G401 (cell line): ENCODE measurements around the gene PJA1. TPM values are rescaled to one million over a fixed set of nuclear protein-coding genes. Genes with fewer than 3 reads are reported as not detected.
A peak's percentile ranks its signal among the peaks of the same experiment; 100 is the strongest.

Experiments used
- DNase-seq: peaks from one replicate; pipeline ENCODE4 v3.0.0-alpha.2; 2015; ENCODE audit warnings: low spot score
- in situ Hi-C: cut with HindIII; loops from 2 replicates; pipeline ENCODE4 v1.10.0; 2016; ENCODE audit warnings: low sequenced_read_pairs, mixed read lengths
- total RNA-seq: library from RNA; depleted of rRNA; stranded (reverse); fragments of >200 nt; shearing (Covaris generic); gene quantifications from 2 replicates; pipeline ENCODE4 v1.2.3, GENCODE V29; 2014

PJA1 gene
- total RNA-seq, 1 experiment from 2014 or later: 5.3 TPM

DNA sequence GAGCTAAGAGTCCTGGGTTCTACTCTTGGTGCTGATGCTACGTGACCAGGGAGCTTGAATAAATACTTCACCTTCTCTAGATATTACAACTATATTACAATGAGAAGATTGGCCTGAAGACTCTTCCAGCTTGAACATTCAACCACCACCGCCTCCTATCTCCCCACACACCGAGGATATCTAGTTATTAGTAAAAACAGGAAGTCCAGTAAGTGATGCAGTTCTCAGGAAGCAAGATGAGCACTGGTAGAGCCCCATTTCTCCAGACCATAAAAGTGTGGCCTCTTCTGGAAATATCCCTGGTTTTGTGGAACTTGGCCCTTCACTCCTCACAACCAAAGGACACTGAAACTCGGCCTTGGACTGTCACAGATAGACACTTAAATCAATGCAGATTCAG is 18.5 kb downstream of the PJA1 start:
- no peak for DNase-seq
- in situ Hi-C loops: no loop called here

- DNase-seq: no peak
- in situ Hi-C loops: no loop called here
Measured at GRCh38 chrX:69145714-69146113, 19.5 kb downstream of the PJA1 start.

DNA sequence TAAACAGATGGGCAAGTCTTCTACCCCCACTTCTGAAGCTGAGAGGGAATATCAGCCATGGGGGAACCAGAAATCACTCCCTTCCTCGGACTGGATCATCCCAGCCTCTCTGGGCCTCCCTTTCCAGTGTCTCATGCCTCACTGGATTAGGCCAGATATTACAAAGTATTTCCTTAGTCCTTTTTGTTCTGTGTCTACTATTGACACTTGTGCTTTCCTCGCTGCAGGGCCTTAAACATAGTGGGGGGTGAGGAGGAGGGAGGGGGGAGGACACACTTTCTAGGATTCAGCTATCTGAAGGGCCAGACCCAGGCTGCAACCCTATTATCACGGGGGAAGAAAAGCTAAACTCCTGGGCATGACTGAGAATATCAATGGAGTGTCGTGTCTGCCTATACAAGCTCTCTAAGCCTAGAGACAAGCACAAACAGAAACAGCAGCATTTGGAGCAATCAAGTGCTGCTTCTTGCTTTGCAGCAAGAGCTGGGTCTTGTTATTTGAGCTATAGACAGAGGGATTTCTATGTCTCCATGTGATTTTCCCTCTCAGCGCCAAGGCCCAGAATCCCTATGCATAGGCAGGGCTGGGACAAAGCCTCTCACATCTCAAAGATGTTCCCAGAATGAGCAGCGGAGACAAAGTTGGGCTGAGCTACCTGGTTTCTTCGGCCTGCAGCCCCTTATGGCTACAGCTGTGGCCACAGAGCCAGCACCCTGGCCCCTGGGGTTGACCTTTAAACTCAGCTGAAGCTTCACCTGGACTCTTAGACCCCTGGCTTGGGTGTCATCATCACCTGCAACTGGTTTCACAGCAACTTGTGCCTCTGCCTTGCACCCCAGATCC is 20.2 kb downstream of the PJA1 start:
- no peak for DNase-seq
- in situ Hi-C loops: no loop called here

- DNase-seq: no peak
- in situ Hi-C loops: no loop called here
Measured at GRCh38 chrX:69143530-69143929, 21.7 kb downstream of the PJA1 start.

- in situ Hi-C loops: no loop called here
Measured at GRCh38 chrX:69142788-69143469, 22.3 kb downstream of the PJA1 start.

DNA sequence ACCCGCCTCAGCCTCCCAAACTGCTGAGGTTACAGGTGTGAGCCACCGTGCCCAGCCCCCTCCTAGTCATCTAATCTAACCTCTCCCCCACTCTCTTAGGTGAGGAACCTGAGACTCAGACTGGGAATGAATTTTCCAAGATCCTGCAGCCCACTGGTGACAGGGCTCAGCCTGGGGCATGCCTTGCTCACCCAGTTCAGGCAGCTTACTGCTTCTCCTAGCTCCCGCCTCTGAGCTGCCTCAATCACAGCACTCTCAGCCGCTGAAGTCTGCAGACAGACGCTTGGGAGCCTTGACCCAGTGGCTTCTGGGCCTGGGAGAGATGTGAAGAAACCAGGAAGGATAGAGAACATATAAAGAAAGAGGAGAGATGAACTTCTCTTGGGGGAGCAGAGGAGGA is 24.4 kb downstream of the PJA1 start:
- DNase-seq: no peak
- in situ Hi-C loops: no loop called here

More at GRCh38 chrX:69142788-69143469, 22.3 kb downstream of the PJA1 start:
- DNase-seq: no peak

GRCh38 chrX:69139516-69139915 is 25.7 kb downstream of the PJA1 start:
- in situ Hi-C loops: no loop called here
- DNase-seq: no peak

DNA sequence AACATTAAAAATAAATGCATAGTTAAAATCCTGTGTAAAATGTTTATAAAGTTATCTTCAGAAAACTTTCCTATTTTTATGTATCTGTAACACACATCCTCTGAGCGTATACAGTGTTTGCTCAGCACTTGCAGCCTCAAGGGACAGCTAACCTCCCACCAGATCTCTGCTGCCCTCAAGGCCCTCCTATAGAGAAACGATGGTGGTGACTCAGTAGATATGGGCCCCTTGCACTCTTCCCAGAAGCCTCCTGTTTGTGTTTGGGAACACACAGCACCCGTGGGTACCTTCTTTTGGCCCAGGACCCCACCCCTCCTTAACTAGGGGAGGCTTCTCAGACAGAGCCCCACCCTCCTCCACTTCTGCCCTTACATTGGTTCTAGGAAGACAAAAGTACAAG is 26.7 kb downstream of the PJA1 start:
- DNase-seq: no peak
- in situ Hi-C loops: no loop called here

DNA sequence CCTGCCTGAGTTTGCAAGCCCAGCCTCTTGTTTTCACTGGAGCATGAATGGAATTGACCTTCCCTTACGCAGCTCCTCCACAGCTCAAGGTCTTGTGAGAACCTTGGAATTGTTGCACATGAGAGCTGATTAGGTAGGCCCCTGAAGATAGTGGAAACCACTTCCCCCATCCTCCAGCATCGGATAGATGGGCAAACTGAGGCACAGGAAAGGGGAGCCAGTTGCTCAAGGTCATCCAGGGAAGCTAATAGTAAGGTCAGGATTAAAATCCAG is 27.2 kb downstream of the PJA1 start:
- DNase-seq: no peak
- in situ Hi-C loops: no loop called here

GRCh38 chrX:69137371-69138117 is 27.7 kb downstream of the PJA1 start:
- no peak for DNase-seq
- in situ Hi-C loops: no loop called here

DNA sequence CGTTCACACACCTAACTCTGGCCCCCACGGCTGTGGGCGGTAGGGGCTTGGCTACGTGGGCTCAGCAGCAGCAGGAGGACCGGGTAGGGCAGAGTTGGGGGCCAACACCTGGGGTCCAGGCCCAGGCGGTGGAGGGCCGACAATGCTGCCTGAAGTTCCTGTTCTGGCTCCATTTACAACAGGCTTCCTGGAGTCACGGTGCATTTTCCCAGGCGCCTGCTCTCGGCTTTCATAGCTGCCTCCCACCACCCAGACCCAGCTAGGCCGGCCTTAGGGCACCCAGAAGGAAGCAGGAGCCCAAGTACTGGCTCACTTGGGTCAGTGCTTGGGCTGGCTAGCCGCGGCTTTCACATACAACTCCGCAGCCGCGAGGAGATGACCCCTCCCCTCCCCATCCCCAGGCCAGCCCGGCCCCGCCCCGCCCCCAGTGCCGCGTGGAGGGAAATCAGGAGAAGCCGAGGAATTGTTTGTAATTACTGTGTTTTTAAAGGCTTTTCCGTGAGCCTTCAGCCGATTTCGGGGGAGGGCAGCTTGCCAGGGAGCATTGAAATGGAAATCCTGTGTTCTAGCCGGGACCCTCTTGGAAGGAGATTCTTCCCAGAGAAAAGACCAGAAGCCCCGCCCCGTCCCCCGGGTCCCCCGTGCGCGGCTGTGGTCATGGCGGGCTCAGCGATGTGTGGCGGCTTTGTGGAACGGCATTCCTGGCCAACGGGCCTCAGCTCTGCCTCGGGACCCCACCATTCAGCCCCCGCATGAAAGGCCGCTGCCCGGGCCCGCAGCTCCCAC is 28.5 kb downstream of the PJA1 start:
- in situ Hi-C loops: no loop called here
- DNase-seq: no peak

DNA sequence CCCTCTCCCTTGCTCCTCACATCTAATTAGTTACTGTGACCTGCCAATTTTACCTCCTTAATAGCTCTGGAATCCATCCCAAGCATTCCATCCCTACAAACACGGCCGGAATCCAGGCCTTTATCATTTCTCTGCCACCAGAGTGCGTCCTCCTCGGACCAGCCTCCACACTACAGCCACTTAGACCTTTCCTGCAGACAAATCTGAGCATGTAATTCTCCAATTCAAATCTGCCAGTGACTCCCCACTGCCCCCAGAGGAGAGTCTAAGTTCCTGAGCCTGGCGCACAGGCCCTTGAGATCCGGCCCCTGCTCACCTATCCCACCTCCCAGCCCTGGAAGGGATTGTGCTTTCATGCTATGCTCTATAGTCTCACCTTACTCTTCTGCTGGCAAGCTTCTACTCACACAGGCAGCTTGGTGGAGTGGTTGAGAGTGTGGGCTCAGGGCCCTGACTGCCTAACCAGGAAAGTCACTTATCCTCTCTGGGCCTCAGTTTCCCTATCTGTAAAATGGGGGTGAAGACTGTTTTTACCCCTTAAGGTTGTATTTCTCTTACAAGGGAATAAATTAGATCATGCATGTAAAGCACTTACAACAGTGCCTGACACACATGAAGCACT is 31.2 kb downstream of the PJA1 start:
- DNase-seq: peak; percentile 65
- in situ Hi-C loops: no loop called here

DNA sequence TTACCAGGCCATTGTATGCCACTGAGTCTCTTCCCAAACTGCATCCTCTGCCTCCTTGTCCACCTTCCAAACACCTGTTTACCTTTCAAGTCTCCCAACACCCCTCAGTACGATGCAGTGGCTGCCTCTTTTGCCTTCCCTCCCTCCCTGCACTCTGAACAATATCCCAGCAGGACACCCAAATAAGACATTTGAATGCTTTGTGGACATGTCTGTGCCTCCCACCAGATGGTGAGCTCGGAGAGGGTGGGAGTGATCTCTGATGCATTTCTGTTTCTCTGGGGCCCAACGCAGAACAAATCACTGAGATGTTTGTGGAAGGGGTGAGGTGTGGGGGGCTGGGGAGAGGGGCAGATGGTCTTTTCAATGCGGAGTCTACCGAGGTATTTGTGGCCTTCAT is 33.4 kb downstream of the PJA1 start:
- no peak for DNase-seq
- in situ Hi-C loops: no loop called here

DNA sequence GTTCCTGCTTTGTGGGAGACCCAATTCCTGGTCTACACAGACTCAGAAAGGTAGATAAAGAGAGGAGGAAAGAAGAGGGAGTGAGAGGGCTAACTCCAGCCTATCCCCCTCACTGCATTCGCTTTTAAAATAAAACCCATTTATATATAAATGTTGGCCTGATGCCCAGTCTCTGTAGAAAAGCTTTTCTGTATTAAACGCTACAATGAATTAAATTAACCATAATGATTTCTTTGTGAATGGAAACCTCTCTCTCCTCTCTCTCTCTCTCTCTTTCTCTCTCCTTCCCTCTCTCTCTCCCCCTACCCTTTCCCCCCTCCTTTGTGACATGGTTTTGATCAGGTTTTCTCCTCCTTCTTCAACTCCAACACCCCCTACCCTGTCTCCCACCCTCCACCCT is 34.8 kb downstream of the PJA1 start:
- in situ Hi-C loops: no loop called here
- DNase-seq: no peak

- DNase-seq: peak; percentile 18
- in situ Hi-C loops: no loop called here
Measured at GRCh38 chrX:69128588-69128987, 36.7 kb downstream of the PJA1 start.

- in situ Hi-C loops: no loop called here
- DNase-seq: no peak
Measured at GRCh38 chrX:69127466-69127865, 37.8 kb downstream of the PJA1 start.

DNA sequence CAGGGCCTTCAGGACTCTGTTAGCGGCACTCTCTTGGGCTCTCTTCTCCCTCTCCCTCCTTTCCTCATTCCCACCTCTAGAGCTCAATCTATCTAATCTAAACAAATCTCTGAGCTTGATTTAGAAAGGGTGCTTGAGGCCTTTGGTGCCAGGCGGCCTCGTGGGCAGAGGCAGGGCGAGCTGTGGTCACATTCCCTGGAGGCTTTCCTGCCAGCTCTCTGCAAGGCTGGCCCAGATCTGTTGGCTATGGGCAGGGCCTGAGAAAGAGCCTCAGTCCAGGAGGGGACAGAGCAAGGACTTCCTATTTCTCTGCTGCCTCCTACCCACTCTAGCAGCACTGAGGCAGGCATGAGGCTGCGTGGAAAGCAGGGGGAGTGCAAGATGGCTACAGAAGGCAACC is 38.6 kb downstream of the PJA1 start:
- DNase-seq: no peak

GRCh38 chrX:69125094-69125493 is 40.2 kb downstream of the PJA1 start:
- DNase-seq: no peak
- in situ Hi-C loops: no loop called here

More for the DNA sequence above, 38.6 kb downstream of the PJA1 start:
- in situ Hi-C loops: no loop called here

DNA sequence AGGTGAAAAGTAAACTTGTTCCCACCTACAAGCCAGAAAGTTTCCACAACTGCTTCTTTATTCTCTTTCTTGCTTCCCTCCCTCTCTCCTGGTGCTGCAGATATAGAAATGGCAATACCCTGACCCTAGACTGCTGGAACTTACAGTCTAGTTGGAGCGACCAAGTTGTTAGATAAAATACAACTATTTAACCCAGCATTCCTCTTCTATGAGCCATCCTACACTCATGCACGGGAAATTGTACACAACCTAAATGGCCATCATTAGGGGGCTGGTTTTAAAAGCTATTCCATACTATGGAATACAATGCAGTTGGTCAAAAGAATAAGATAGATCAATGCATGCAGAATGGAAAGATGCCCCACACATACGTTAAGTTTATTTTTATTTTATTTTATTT is 41.1 kb downstream of the PJA1 start:
- no peak for DNase-seq
- in situ Hi-C loops: no loop called here
